ENCODE results near the gene AP5Z1.

AP5Z1 gene

DNA sequence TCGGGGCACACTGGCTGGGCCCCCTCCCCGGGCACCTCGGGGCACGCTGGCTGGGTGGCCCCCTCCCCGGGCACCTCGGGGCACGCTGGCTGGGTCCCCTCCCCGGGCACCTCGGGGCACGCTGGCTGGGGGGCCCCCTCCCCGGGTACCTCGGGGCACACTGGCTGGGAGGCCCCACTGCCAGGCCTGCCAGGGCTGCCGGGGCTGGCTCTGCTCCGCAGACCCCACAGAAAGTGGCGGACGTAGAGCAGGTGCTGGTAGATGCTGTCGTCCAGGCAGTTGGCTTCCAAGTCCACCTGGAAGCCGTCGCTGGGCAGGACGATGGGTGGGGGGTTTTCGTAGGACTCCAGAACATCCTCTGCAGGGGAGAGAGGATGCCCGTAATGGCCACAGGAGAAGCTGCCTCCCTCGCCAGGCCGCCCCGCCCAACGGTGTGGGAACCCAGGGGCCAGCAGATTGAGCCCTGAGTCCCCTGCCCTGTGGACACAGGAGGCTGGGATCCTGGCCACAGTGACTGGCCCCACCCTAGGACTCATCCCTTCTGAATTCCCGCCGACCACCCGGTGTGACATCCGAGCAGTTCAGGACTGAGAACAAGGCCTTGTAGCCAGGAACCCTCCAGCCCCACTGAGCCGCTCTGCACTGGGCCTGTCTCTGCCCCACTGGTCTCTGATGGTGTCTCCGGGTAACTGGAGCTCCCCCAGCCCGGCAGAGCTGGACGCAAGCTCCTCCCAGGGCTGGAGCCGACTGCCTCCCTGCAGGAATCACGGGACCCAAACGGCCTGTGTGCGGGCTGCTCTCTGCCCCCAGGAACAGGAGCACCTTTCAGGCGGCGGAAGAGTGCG lies 28.2 kb downstream of the AP5Z1 start:
- no peak for DNase-seq (ENCODE audit: low read depth)

GRCh38 chr7:4805110-4805983 lies 29.9 kb downstream of the AP5Z1 start:
- no peak for DNase-seq (ENCODE audit: low read depth)

DNA sequence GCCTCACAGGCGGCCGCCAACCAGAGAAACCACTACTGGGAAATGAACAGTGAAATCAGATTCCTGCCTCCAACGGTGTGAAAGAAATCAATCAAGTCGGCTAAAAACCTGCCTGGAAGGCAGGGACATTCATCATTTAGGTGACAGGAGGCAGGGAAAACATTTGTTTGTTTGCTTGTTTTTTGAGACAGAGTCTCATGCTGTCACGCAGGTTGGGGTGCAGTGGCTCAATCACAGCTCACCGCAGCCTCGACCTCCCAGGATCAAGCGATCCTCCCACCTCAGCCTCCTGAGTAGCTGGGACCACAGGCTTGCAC lies 30.5 kb downstream of the AP5Z1 start:
- no peak for DNase-seq (ENCODE audit: low read depth)

GRCh38 chr7:4806983-4807597 lies 31.7 kb downstream of the AP5Z1 start:
- no peak for DNase-seq (ENCODE audit: low read depth)

GRCh38 chr7:4807598-4808016 lies 32.2 kb downstream of the AP5Z1 start:
- DNase-seq (ENCODE audit: low read depth): no peak

DNA sequence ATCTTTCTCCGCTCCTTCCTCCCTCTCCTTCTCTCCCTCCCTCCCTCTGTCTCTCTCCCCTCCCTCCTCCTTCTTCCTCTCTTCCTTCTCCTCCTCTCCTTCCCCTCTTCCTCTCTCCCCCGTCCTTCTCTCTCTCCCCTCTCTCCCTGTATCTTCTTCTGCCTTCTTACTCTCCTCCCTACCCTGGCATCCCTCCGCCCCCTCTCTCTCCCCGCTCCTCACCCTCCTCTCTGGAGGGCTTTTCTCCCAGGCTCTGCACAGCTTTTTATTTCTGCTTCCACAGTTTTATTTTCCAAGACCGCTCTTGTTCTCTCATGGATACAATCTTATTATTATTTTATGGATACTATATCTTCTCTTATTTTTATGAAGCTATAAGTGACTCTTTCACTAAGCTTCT lies 32.6 kb downstream of the AP5Z1 start:
- no peak for DNase-seq (ENCODE audit: low read depth)

- no peak for DNase-seq (ENCODE audit: low read depth)
Measured at GRCh38 chr7:4808565-4808964, 33.1 kb downstream of the AP5Z1 start.

DNA sequence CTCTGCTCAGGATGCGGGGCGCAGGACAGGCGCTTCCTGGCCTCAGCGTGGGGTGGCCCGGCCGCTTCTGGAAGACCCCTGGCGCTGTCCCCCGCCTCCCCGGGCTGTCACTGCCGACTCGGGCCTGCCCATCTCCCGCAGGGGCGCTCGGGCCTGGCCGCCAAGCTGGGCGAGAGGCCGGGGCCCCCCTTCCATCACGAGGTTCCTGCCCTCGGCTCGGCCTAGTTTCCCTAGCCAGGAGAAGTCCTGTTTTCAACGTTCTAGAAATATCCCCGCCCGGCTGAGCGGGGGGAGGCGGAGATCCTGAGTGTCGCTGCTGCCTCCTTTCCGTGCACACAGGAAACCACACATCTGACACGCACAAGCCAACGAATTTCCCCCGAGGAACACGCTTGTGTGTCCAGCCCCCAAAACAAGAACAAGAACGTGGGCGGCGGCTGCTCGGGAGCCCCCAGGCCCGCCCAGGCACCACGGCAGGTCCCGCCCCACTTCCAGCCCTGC lies 33.7 kb downstream of the AP5Z1 start:
- DNase-seq (ENCODE audit: low read depth): no peak

GRCh38 chr7:4809666-4810065 lies 34.2 kb downstream of the AP5Z1 start:
- DNase-seq (ENCODE audit: low read depth): no peak

DNA sequence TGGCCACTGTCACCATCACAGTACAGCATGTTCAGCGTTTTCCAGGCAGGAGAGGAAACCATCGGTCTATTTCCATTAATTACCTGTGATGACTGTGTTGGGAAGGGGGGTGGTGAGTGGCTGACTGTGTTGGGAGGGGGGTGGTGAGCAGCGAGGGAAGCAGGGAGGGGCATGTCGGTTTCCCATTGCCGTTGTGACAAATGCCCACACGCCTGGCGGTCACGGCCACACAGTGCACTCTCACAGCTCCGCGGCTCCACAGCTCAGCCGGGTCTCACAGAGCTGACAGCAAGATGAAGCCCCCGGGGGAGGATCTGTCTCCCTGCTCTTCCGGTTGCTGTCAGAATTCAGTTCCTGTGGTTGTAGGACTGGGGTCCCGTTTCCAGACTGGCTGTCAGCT lies 39.0 kb downstream of the AP5Z1 start:
- DNase-seq (ENCODE audit: low read depth): no peak

- no peak for DNase-seq (ENCODE audit: low read depth)
Measured at GRCh38 chr7:4815121-4815520, 39.7 kb downstream of the AP5Z1 start.

DNA sequence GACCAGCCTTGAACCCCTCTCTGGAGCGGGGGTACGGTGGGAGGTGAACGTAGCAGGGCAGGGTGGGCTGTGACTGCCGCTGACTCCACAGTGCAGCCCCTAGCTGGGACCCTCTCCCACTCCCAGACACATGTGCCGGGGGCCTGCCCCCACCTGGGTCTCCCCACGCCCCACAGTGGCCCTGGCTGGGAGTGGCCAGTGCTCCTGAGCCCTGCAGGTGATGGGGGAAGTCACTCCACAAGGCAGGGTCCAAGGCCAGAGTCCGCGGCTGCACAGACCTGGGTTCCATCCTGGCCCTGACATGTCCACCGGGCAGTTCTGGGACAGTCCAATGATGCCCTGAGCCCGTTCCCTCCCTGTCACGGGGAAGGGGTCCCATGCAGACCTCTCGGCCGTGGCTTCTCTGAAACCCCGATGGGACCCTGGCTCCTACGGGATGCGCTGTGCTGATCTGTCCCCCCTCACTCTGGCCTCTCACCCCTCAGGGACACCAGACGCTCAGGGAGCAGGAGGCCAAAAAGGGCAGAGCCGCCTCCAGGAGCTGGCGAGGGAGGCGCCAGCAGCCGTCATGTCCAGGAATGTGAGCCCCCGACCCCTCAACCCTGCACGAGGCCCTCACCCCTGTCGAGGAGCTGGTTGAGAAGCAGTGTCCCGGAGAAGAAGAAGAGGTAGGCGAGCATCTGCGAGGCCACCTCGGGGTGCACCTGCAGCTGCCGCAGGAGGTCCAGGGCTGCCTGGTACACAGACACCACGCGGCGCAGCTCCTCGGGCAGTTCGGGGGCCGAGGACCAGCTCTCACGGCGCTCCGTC lies 40.4 kb downstream of the AP5Z1 start:
- no peak for DNase-seq (ENCODE audit: low read depth)

DNA sequence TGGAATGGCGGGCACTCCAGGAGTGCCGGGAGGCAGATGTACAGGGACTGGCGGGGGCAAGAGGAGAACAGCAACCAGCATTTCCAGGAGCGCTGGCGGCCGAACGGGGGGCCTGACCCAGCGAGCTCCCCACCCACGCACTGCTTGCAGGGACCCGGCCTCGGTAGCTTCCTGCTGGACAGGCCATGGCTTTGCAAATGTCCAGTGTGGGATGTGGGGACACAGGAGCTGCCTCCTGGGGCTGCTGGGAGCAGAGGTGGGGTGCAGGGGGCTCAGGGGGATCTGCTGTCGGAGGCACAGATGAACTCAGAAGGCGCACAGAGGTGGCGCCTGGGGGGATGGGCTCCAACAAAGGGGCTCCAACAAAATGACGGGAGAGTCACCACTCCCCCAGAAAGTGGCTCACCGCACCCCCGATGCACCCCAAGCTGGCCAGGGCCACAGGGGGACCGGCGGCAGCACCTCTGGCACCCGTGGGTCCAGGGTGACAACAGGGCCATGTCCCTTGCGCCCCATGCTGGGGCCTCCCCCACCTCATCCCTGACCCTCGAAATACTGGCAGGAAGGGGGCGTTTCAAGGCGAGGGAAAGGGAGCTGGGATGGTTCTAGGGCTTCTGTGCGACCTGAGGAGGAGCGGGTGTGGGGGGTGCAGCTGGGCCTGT lies 41.1 kb downstream of the AP5Z1 start:
- DNase-seq (ENCODE audit: low read depth): no peak

GRCh38 chr7:4817178-4817901 lies 41.9 kb downstream of the AP5Z1 start:
- DNase-seq (ENCODE audit: low read depth): no peak

GRCh38 chr7:4818000-4818794 lies 42.8 kb downstream of the AP5Z1 start:
- DNase-seq (ENCODE audit: low read depth): no peak

DNA sequence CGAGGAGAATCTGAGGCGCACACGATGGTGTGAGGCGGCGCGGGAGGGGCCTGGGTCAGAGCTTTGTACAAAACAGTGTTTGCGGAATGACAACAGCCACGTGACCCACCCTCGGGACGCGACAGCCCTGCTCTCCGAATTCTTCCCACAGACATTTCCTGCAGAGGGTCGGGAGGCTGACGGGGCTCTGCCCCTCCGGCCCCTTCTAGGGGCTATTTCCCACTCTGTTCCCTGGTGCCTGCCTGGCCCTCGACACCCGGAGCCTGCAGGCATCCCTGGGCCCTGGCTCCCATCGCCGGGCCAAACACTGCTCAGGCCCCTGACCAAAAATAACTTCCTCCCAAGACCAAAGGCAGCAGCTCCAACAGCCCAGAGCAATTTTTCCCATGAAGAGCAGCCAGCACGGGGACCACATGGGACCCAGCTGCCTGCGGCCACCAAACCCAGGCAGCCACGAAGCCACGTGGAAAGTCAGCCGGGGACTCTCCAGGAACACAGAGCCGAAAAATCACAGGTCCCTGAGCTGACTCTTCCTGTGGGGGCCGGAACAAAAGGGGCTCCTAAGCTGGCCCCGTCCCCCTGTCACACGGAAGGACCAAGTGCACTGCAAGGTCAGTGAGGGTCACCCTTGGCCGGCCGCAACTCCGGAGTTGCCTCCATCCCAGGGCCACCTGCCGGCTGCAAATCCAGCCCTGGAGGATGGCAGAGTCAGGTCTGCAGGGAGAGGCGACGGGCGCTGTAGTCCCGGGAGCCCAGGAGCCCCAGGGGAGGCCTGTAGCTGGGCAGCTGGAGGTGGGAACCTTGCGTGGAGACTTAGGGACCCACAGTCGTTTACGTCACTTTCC lies 44.4 kb downstream of the AP5Z1 start:
- no peak for DNase-seq (ENCODE audit: low read depth)

GRCh38 chr7:4820405-4820966 lies 45.1 kb downstream of the AP5Z1 start:
- DNase-seq (ENCODE audit: low read depth): no peak

- no peak for DNase-seq (ENCODE audit: low read depth)
Measured at GRCh38 chr7:4820967-4821471, 45.6 kb downstream of the AP5Z1 start.

Measured in activated T-cell treated with anti-CD3 and anti-CD28 coated beads for 48 hours (primary cell).